Fibroblast of lung (primary cell): ENCODE results near the gene CAPG.

ENCODE experiments used
- EZH2 ChIP-seq: IDR thresholded peaks from 2 replicates; pipeline ENCODE4 v1.5.1; 2012; ENCODE audit warnings: low read length, control low read depth, mild to moderate bottlenecking; ENCODE audit errors: missing control alignments
- TF ChIP-seq, protein P1 (sequence below), 2 donors: IDR thresholded peaks in 1 of 2; conservative IDR thresholded peaks in 1 of 2; 1 replicate in 1 of 2; 2 replicates in 1 of 2; pipeline ENCODE4 v1.5.1; 2011 to 2012; ENCODE audit warnings: low read length in 2 of 2, control low read depth in 1 of 2, inconsistent platforms in 1 of 2, low read depth in 1 of 2, mild to moderate bottlenecking in 1 of 2

DNA sequence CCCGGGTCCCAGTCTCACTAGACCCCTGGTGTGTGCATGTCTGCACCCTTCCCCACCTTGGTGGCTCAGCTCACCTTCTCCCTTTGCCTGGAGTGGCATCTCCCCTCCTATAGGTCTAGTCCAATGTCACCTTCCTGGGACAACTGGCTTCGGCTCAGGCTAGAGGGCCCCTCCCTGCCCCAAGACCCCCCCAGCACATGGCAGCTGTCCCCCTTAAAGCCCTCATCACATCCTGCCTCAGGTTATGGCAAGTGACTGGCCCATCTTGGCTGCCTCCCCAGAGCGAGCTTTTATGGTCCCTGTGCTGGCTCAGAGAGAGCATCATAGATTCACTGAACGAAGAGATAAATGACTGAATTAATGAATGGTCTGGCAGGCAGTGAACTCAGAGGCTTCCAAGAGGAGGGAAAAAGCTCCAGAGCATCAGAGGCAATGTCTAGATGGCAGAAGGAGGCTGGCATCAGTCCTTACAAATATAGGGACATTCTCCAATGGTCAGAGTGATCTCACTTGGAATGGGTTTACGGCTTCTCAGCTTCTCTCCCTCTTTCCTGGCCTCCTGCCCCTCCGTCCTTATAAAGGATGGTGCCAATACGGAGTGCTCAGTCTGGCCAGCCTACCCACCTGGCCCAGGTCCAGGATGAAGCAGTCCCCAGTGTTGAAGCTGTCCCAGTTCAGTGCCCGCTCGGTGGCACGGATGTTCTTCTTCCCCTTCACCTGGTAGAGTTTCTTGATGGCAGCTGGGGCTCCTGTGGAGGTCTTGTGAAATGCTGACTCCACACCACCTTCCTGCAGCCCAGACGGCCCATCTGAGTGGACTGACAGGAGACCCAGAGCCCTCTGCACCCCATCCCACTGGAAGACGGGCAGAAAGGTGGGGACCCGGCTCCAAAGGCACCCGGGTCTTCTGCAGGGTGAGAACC is 9.4 kb downstream of the CAPG start:
- TF ChIP-seq EZH2, result no peak
- TF ChIP-seq, protein P1, sequence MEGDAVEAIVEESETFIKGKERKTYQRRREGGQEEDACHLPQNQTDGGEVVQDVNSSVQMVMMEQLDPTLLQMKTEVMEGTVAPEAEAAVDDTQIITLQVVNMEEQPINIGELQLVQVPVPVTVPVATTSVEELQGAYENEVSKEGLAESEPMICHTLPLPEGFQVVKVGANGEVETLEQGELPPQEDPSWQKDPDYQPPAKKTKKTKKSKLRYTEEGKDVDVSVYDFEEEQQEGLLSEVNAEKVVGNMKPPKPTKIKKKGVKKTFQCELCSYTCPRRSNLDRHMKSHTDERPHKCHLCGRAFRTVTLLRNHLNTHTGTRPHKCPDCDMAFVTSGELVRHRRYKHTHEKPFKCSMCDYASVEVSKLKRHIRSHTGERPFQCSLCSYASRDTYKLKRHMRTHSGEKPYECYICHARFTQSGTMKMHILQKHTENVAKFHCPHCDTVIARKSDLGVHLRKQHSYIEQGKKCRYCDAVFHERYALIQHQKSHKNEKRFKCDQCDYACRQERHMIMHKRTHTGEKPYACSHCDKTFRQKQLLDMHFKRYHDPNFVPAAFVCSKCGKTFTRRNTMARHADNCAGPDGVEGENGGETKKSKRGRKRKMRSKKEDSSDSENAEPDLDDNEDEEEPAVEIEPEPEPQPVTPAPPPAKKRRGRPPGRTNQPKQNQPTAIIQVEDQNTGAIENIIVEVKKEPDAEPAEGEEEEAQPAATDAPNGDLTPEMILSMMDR (conservative IDR thresholded peaks at IDR 0.05 in 1 of 2, IDR thresholded peaks at IDR 0.05 in 1 of 2; ENCODE audit: low read depth in 1 of 2, low read length in 2 of 2), result no peak
